Measurements from ENCODE around the gene DNPH1. TPM values are rescaled to one million over a fixed set of nuclear protein-coding genes. Genes with fewer than 3 reads are reported as not detected.

The DNPH1 gene
- total RNA-seq, 3 donors from 2014 or later: 46.5 to 61.1 (median 53.7) TPM

DNA sequence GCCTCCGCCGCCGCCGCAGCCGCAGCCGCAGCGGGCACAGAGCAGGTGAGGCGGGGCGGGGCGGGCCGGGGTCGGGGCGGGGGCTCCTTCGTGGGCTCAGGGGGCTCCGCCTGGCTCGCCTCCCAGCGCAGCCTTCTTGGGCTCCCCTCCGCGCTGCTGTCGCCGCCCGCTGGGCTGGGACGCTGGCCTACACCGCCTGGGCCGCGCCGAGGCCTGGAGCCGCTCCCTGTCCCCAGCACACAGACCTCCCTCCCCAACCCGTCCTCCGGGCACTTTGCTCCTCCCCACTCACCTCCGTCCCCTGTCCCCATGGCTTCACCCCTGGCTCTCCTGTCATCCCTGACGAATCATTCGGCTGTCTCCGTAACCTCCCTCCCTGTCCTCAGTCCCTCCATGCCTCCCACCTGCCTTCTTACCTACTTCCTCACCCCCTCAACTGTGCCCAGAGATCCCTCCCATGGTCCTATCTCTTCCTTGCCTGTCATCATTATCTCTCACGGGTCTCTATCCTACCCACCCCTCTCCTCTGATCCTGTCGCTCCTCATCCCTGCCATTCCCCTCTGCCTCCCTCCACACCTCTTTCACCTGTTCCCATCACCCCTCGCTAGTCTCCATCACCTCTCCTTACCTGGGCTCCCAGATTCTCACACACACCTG is 14.5 kb upstream of the DNPH1 start:
- H3K27ac ChIP-seq: no peak overlapping the region
- H3K9me3 ChIP-seq: no peaks in the 10 kb centered on the region
- DNase-seq (ENCODE audit: low spot score in 2 of 2): no peak
- no peaks in the 10 kb centered on the region for H3K36me3 ChIP-seq
- peak overlapping the region in 1 of 3 donors; percentile 8 for H3K4me3 ChIP-seq
- TF ChIP-seq POLR2AphosphoS5 (IDR thresholded peaks at IDR 0.05): no peak
- H3K27me3 ChIP-seq: peaks cover 0 to 43% of the 10 kb centered on the region in 2 donors
- intact Hi-C loops (cut with DNase I; ENCODE audit: low total_unique reads): no loop called here
- no peaks in the 10 kb centered on the region for H3K4me1 ChIP-seq

DNA sequence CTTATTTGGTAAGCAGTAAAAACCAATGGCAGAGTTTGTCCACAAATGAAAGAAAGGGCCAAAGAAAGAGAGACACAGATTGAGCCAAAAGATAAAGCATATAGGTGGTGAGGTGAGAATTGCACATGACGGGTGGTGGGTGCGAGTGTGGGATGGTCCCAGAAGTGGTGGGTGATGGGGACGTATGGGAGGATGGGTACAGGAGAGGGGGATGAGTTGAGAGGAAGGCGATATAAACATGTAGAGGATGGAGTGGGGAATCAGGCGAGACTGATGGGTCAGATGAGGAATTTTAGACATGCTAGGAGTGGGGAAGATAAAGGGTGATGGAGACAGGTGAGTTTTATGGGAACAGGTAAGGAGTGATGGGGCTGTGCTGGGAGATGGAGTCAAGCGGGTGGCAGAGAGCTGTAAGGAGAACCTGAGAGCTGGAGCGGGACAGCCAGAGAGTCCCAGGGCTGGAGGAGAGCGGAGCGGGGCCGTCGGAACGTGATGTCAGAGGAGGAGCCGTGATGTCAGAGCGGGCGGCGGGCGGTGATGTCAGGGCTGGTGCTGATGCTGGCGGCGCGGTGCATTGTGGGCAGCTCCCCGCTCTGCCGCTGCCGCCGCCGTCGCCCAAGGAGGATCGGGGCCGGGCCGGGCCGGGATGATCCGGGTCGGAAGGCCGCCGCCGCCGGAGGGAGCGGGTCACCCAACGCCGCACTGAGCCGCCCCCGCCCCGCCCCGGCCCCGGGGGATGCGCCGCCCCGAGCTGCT is 13.8 kb upstream of the DNPH1 start, which contains the start of gene TTBK1:
Gene TTBK1 (plus strand): TSS at position 574 of the 756 bp plus-strand sequence. CDS start 3,180 bp downstream, outside the sequence.
- Histone ChIP-seq H3K27me3 (peaks cover 0 to 43% of the 10 kb centered on the region in 2 donors), H3K4me1 (no peaks in the 10 kb centered on the region), H3K27ac (no peak within 1 kb of the TSS), H3K36me3 (no peaks in the 10 kb centered on the region), H3K4me3 (peak within 1 kb of the TSS in 1 of 3 donors; percentile 8), H3K9me3 (no peaks in the 10 kb centered on the region)
- DNase-seq (ENCODE audit: low spot score in 2 of 2): no peak
- TF ChIP-seq, protein P1, sequence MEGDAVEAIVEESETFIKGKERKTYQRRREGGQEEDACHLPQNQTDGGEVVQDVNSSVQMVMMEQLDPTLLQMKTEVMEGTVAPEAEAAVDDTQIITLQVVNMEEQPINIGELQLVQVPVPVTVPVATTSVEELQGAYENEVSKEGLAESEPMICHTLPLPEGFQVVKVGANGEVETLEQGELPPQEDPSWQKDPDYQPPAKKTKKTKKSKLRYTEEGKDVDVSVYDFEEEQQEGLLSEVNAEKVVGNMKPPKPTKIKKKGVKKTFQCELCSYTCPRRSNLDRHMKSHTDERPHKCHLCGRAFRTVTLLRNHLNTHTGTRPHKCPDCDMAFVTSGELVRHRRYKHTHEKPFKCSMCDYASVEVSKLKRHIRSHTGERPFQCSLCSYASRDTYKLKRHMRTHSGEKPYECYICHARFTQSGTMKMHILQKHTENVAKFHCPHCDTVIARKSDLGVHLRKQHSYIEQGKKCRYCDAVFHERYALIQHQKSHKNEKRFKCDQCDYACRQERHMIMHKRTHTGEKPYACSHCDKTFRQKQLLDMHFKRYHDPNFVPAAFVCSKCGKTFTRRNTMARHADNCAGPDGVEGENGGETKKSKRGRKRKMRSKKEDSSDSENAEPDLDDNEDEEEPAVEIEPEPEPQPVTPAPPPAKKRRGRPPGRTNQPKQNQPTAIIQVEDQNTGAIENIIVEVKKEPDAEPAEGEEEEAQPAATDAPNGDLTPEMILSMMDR (IDR thresholded peaks at IDR 0.05): no peak
- TF ChIP-seq POLR2A (IDR thresholded peaks at IDR 0.05) (no peak), POLR2AphosphoS5 (IDR thresholded peaks at IDR 0.05) (no peak)
- intact Hi-C loops (cut with DNase I; ENCODE audit: low total_unique reads): no loop called here

- TF ChIP-seq POLR2A (IDR thresholded peaks at IDR 0.05): no peak
- TF ChIP-seq, protein P1 (IDR thresholded peaks at IDR 0.05): no peak
- no peak for TF ChIP-seq POLR2AphosphoS5 (IDR thresholded peaks at IDR 0.05)
- H3K4me3 ChIP-seq: no peak overlapping the region
- intact Hi-C loops (cut with DNase I; ENCODE audit: low total_unique reads): no loop called here
- DNase-seq (ENCODE audit: low spot score in 2 of 2): no peak
- H3K9me3 ChIP-seq: no peaks in the 10 kb centered on the region
- H3K27me3 ChIP-seq: peaks cover 0 to 43% of the 10 kb centered on the region in 2 donors
- H3K36me3 ChIP-seq: no peaks in the 10 kb centered on the region
- no peak overlapping the region for H3K27ac ChIP-seq
- H3K4me1 ChIP-seq: no peaks in the 10 kb centered on the region
Observed at GRCh38 chr6:43241446-43241845, 12.2 kb upstream of the DNPH1 start.

DNA sequence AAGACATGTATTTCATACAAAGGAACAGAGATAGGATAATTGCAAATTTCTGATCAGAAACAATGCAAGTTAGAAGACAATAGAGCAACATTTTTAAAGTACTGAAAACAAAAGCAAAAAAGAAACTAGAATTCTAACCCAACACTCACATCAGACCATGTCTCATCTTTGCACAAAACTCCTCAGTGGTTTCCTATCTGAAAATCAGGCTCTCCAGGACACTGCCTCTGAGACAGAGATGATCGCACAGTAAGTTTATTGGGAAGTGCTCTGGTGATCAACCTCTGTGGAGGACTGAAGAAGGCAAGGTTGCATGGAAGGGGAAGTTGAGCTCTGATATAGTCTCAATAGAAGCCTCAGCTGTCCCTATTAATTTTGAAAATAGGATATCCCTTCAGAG is 11.7 kb upstream of the DNPH1 start:
- intact Hi-C loops (cut with DNase I; ENCODE audit: low total_unique reads): no loop called here
- H3K9me3 ChIP-seq: no peaks in the 10 kb centered on the region
- DNase-seq (ENCODE audit: low spot score in 2 of 2): no peak
- H3K4me1 ChIP-seq: no peaks in the 10 kb centered on the region
- H3K4me3 ChIP-seq: no peak overlapping the region
- TF ChIP-seq, protein P1 (IDR thresholded peaks at IDR 0.05): no peak
- no peak for TF ChIP-seq POLR2AphosphoS5 (IDR thresholded peaks at IDR 0.05)
- no peak for TF ChIP-seq POLR2A (IDR thresholded peaks at IDR 0.05)
- H3K27me3 ChIP-seq: peaks cover 0 to 43% of the 10 kb centered on the region in 2 donors
- no peak overlapping the region for H3K27ac ChIP-seq
- no peaks in the 10 kb centered on the region for H3K36me3 ChIP-seq

DNA sequence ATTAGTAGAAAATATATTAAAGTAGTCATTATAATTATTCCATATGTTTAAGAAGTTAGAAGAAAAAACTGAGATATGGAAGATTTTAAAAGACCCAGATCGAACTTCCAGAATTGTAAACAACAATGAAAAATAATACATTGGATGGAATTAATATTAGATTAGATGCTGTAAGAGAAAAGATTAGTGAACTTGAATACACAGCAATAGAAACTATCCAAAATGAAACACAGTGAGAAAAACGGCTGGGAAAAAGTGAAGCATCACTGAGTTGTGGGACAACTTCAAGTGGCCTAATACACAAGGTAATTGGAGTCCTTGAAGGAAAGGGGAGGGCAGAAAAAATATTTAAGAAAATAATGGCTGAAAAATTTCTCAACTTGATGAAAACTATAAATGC is 9.8 kb upstream of the DNPH1 start:
- Histone ChIP-seq H3K36me3 (no peaks in the 10 kb centered on the region), H3K27me3 (peaks cover 0 to 33% of the 10 kb centered on the region in 2 donors), H3K4me1 (no peaks in the 10 kb centered on the region), H3K4me3 (no peak overlapping the region), H3K27ac (no peak overlapping the region), H3K9me3 (no peaks in the 10 kb centered on the region)
- DNase-seq (ENCODE audit: low spot score in 2 of 2): no peak
- intact Hi-C loops (cut with DNase I; ENCODE audit: low total_unique reads): no loop called here
- TF ChIP-seq POLR2AphosphoS5 (IDR thresholded peaks at IDR 0.05) (no peak), POLR2A (IDR thresholded peaks at IDR 0.05) (no peak)
- TF ChIP-seq, protein P1 (IDR thresholded peaks at IDR 0.05): no peak

Measured in breast epithelium (tissue), 4 donors.